WTC11 (cell line): Measurements from ENCODE around the gene SLC30A2. TPM values are rescaled to one million over a fixed set of nuclear protein-coding genes. Genes with fewer than 3 reads are reported as not detected.
A peak's percentile ranks its signal among the peaks of the same experiment; 100 is the strongest.

Source experiments
- ATAC-seq: fragments of 200-7000 bp; cut with Tn5 transposase; 2 replicates; pipeline ENCODE4 v1.10.0; 2021; ENCODE audit warnings: mild to moderate bottlenecking, moderate library complexity
- CTCF ChIA-PET: fragments of 300-600 bp; sonication (Branson Sonifier 250); formaldehyde crosslinking; loops from one replicate; lab custom pipeline; 2021; ENCODE audit warnings: antibody characterized with exemption; lab: Charles Lee
- POLR2A ChIA-PET: fragments of 350-600 bp; sonication (Branson Sonifier 250); formaldehyde crosslinking; loops from one replicate; lab custom pipeline; 2021; ENCODE audit warnings: antibody characterized with exemption; lab: Charles Lee
- DNase-seq: peaks from one replicate; pipeline ENCODE4 v3.0.0; 2021; ENCODE audit warnings: low spot score
- H3K27ac Mint-ChIP-seq: 2 replicates; pipeline ENCODE4 v1.8.0; 2021; ENCODE audit warnings: mixed read lengths
- H3K27me3 Mint-ChIP-seq: 2 replicates; pipeline ENCODE4 v1.8.0; 2021; ENCODE audit warnings: low read depth, mild to moderate bottlenecking, moderate library complexity, mixed read lengths
- H3K36me3 Mint-ChIP-seq: 2 replicates; pipeline ENCODE4 v1.8.0; 2021; ENCODE audit warnings: mixed read lengths
- H3K4me1 Mint-ChIP-seq: 2 replicates; pipeline ENCODE4 v1.8.0; 2022; ENCODE audit warnings: mixed read lengths
- H3K4me3 Mint-ChIP-seq: 2 replicates; pipeline ENCODE4 v1.8.0; 2021; ENCODE audit warnings: mild to moderate bottlenecking, moderate library complexity, mixed read lengths
- H3K9me3 Mint-ChIP-seq: 2 replicates; pipeline ENCODE4 v1.8.0; 2021; ENCODE audit warnings: mixed read lengths
- ATF1 ChIP-seq: sonication (generic); formaldehyde crosslinking; IDR thresholded peaks from 2 replicates; pipeline ENCODE4 v1.8.1; 2023; ENCODE audit warnings: mild to moderate bottlenecking, moderate library complexity, missing genetic modification reagents
- FOXJ3 ChIP-seq: sonication (generic); formaldehyde crosslinking; IDR thresholded peaks from 2 replicates; pipeline ENCODE4 v1.9.0; 2021; ENCODE audit warnings: missing genetic modification reagents, mild to moderate bottlenecking, borderline replicate concordance
- FOXK1 ChIP-seq: sonication (generic); formaldehyde crosslinking; IDR thresholded peaks from 2 replicates; pipeline ENCODE4 v1.8.0; 2022; ENCODE audit warnings: mild to moderate bottlenecking, moderate library complexity, missing genetic modification reagents
- GRHL2 ChIP-seq: fragments of 250-450 bp; sonication (Bioruptor Pico); IDR thresholded peaks from 2 replicates; pipeline ENCODE4 v1.8.0; 2022; ENCODE audit warnings: mild to moderate bottlenecking, moderate library complexity; ENCODE audit not compliant: insufficient replicate concordance, severe bottlenecking
- JAZF1 ChIP-seq: fragments of 250-450 bp; sonication (Bioruptor Pico); IDR thresholded peaks from 2 replicates; pipeline ENCODE4 v1.9.0; 2021; ENCODE audit warnings: moderate library complexity, mild to moderate bottlenecking, inconsistent platforms
- JUN ChIP-seq: sonication (generic); formaldehyde crosslinking; IDR thresholded peaks from 2 replicates; pipeline ENCODE4 v1.8.0; 2023; ENCODE audit warnings: mild to moderate bottlenecking, missing genetic modification reagents
- NFYB ChIP-seq: sonication (generic); formaldehyde crosslinking; conservative IDR thresholded peaks from 2 replicates; pipeline ENCODE4 v1.8.0; 2022; ENCODE audit warnings: low read depth, missing genetic modification reagents
- ZNF138 ChIP-seq: sonication (generic); formaldehyde crosslinking; conservative IDR thresholded peaks from 2 replicates; pipeline ENCODE4 v1.8.1; 2022; ENCODE audit warnings: mild to moderate bottlenecking, moderate library complexity, missing genetic modification reagents
- ZNF219 ChIP-seq: sonication (generic); formaldehyde crosslinking; IDR thresholded peaks from 2 replicates; pipeline ENCODE4 v1.8.0; 2023; ENCODE audit warnings: missing genetic modification reagents, mild to moderate bottlenecking, borderline replicate concordance
- ZNF423 ChIP-seq: fragments of 250-450 bp; sonication (Bioruptor Pico); IDR thresholded peaks from 2 replicates; pipeline ENCODE4 v2.1.2; 2022; ENCODE audit warnings: mild to moderate bottlenecking, moderate library complexity
- total RNA-seq: library from RNA; stranded (reverse); gene quantifications from 3 replicates; pipeline ENCODE4 v1.2.3, GENCODE V29; 2021
- TF ChIP-seq, protein P1 (sequence below): sonication (generic); formaldehyde crosslinking; IDR thresholded peaks from 2 replicates; pipeline ENCODE4 v1.8.0; 2022; ENCODE audit warnings: missing genetic modification reagents
- TF ChIP-seq, protein P2 (sequence below): fragments of 200-600 bp; IDR thresholded peaks from 2 replicates; pipeline ENCODE4 v1.8.0; 2022; ENCODE audit warnings: antibody characterized with exemption
- TF ChIP-seq, protein P3 (sequence below): fragments of 250-450 bp; sonication (Bioruptor Pico); IDR thresholded peaks from 2 replicates; pipeline ENCODE4 v1.9.0; 2021; ENCODE audit warnings: moderate library complexity, mild to moderate bottlenecking, inconsistent platforms, borderline replicate concordance
- TF ChIP-seq, protein P4 (sequence below): sonication (generic); formaldehyde crosslinking; IDR thresholded peaks from 2 replicates; pipeline ENCODE4 v1.8.1; 2022; ENCODE audit warnings: low read depth, mild to moderate bottlenecking, moderate library complexity, missing genetic modification reagents, borderline replicate concordance
- TF ChIP-seq, protein P5 (sequence below): sonication (generic); formaldehyde crosslinking; IDR thresholded peaks from 2 replicates; pipeline ENCODE4 v1.8.0; 2023; ENCODE audit warnings: missing genetic modification reagents
- TF ChIP-seq, protein P6 (sequence below): fragments of 250-450 bp; sonication (Bioruptor Pico); IDR thresholded peaks from 2 replicates; pipeline ENCODE4 v2.1.2; 2022; ENCODE audit warnings: mild to moderate bottlenecking, moderate library complexity
- TF ChIP-seq, protein P7 (sequence below): sonication (generic); formaldehyde crosslinking; conservative IDR thresholded peaks from 2 replicates; pipeline ENCODE4 v1.8.1; 2022; ENCODE audit warnings: mild to moderate bottlenecking, missing genetic modification reagents
- TF ChIP-seq, protein P8 (sequence below): sonication (generic); formaldehyde crosslinking; IDR thresholded peaks from 2 replicates; pipeline ENCODE4 v1.8.1; 2022; ENCODE audit warnings: low read depth, missing genetic modification reagents, borderline replicate concordance
- TF ChIP-seq, protein P9 (sequence below): sonication (generic); formaldehyde crosslinking; IDR thresholded peaks from 2 replicates; pipeline ENCODE4 v1.8.1; 2022; ENCODE audit warnings: mild to moderate bottlenecking, moderate library complexity, missing genetic modification reagents

Gene SLC30A2
- total RNA-seq, 1 experiment from 2014 or later, result 0.15 TPM

DNA sequence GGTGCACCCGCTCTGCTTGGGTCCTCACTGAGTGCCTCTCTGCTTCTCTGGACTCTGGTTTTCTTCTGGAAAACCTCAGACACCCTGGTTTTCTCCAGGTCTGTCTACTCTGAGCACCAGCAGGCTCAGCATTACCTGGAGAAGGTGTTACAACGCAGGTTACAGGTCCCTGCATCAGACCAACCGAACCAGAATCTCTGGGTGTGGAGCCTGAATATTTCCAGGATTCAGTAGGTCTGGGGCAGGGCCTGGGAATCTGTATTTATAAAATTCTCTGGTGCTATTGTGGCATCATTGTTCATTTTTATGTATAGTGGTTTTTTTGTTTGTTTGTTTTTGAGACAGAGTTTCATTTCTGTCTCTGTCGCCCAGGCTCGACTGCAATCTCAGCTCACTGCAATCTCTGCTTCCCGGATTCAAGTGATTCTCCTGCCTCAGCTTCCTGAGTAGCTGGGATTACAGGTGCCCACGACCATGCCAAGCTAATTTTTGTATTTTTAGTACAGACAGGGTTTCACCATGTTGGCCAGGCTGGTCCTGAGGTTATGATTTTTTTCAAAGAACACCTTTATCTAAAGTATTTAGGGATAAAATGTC lies 1.5 kb upstream of the SLC30A2 start:
- no peak for DNase-seq

More for the DNA sequence above, 1.5 kb upstream of the SLC30A2 start:
- Mint-ChIP-seq H3K27ac (no peak overlapping the region), H3K4me1 (peaks cover 3% of the 10 kb centered on the region), H3K9me3 (no peaks in the 10 kb centered on the region), H3K4me3 (peak overlapping the region; percentile 59; the same call in 1 of the 2 replicates), H3K36me3 (no peaks in the 10 kb centered on the region), H3K27me3 (peaks cover 94% of the 10 kb centered on the region)
- CTCF ChIA-PET, result interaction anchor here (0.7 to 3.5 kb wide), 2 partner anchors 98 to 1684 kb away, joined by 3 to 15 read pairs; no protein-coding TSS in a partner anchor
- no peak for TF ChIP-seq ATF1
- TF ChIP-seq NFYB (CRISPR knock-in tag), result no peak
- TF ChIP-seq, protein P1, sequence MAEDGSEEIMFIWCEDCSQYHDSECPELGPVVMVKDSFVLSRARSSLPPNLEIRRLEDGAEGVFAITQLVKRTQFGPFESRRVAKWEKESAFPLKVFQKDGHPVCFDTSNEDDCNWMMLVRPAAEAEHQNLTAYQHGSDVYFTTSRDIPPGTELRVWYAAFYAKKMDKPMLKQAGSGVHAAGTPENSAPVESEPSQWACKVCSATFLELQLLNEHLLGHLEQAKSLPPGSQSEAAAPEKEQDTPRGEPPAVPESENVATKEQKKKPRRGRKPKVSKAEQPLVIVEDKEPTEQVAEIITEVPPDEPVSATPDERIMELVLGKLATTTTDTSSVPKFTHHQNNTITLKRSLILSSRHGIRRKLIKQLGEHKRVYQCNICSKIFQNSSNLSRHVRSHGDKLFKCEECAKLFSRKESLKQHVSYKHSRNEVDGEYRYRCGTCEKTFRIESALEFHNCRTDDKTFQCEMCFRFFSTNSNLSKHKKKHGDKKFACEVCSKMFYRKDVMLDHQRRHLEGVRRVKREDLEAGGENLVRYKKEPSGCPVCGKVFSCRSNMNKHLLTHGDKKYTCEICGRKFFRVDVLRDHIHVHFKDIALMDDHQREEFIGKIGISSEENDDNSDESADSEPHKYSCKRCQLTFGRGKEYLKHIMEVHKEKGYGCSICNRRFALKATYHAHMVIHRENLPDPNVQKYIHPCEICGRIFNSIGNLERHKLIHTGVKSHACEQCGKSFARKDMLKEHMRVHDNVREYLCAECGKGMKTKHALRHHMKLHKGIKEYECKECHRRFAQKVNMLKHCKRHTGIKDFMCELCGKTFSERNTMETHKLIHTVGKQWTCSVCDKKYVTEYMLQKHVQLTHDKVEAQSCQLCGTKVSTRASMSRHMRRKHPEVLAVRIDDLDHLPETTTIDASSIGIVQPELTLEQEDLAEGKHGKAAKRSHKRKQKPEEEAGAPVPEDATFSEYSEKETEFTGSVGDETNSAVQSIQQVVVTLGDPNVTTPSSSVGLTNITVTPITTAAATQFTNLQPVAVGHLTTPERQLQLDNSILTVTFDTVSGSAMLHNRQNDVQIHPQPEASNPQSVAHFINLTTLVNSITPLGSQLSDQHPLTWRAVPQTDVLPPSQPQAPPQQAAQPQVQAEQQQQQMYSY (CRISPR knock-in tag), result no peak
- TF ChIP-seq, protein P2, sequence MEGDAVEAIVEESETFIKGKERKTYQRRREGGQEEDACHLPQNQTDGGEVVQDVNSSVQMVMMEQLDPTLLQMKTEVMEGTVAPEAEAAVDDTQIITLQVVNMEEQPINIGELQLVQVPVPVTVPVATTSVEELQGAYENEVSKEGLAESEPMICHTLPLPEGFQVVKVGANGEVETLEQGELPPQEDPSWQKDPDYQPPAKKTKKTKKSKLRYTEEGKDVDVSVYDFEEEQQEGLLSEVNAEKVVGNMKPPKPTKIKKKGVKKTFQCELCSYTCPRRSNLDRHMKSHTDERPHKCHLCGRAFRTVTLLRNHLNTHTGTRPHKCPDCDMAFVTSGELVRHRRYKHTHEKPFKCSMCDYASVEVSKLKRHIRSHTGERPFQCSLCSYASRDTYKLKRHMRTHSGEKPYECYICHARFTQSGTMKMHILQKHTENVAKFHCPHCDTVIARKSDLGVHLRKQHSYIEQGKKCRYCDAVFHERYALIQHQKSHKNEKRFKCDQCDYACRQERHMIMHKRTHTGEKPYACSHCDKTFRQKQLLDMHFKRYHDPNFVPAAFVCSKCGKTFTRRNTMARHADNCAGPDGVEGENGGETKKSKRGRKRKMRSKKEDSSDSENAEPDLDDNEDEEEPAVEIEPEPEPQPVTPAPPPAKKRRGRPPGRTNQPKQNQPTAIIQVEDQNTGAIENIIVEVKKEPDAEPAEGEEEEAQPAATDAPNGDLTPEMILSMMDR, result no peak
- no peak for TF ChIP-seq ZNF219
- TF ChIP-seq JAZF1 (CRISPR knock-in tag), result no peak
- TF ChIP-seq FOXK1 (CRISPR knock-in tag), result no peak
- TF ChIP-seq JUN (CRISPR knock-in tag), result no peak
- TF ChIP-seq ZNF423 (CRISPR knock-in tag), result no peak
- TF ChIP-seq, protein P3, sequence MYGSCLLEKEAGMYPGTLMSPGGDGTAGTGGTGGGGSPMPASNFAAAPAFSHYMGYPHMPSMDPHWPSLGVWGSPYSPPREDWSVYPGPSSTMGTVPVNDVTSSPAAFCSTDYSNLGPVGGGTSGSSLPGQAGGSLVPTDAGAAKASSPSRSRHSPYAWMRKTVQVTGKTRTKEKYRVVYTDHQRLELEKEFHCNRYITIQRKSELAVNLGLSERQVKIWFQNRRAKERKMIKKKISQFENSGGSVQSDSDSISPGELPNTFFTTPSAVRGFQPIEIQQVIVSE (CRISPR knock-in tag), result no peak
- no peak for TF ChIP-seq FOXJ3 (CRISPR knock-in tag)
- TF ChIP-seq, protein P4, sequence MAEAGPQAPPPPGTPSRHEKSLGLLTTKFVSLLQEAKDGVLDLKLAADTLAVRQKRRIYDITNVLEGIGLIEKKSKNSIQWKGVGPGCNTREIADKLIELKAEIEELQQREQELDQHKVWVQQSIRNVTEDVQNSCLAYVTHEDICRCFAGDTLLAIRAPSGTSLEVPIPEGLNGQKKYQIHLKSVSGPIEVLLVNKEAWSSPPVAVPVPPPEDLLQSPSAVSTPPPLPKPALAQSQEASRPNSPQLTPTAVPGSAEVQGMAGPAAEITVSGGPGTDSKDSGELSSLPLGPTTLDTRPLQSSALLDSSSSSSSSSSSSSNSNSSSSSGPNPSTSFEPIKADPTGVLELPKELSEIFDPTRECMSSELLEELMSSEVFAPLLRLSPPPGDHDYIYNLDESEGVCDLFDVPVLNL (CRISPR knock-in tag), result no peak
- TF ChIP-seq, protein P5, sequence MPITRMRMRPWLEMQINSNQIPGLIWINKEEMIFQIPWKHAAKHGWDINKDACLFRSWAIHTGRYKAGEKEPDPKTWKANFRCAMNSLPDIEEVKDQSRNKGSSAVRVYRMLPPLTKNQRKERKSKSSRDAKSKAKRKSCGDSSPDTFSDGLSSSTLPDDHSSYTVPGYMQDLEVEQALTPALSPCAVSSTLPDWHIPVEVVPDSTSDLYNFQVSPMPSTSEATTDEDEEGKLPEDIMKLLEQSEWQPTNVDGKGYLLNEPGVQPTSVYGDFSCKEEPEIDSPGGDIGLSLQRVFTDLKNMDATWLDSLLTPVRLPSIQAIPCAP, result no peak
- TF ChIP-seq, protein P6, sequence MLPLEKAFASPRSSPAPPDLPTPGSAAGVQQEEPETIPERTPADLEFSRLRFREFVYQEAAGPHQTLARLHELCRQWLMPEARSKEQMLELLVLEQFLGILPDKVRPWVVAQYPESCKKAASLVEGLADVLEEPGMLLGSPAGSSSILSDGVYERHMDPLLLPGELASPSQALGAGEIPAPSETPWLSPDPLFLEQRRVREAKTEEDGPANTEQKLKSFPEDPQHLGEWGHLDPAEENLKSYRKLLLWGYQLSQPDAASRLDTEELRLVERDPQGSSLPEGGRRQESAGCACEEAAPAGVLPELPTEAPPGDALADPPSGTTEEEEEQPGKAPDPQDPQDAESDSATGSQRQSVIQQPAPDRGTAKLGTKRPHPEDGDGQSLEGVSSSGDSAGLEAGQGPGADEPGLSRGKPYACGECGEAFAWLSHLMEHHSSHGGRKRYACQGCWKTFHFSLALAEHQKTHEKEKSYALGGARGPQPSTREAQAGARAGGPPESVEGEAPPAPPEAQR (CRISPR knock-in tag), result no peak
- TF ChIP-seq, protein P7, sequence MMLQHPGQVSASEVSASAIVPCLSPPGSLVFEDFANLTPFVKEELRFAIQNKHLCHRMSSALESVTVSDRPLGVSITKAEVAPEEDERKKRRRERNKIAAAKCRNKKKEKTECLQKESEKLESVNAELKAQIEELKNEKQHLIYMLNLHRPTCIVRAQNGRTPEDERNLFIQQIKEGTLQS, result no peak
- TF ChIP-seq GRHL2 (CRISPR knock-in tag), result no peak
- no peak for TF ChIP-seq ZNF138 (CRISPR knock-in tag)
- TF ChIP-seq, protein P8, sequence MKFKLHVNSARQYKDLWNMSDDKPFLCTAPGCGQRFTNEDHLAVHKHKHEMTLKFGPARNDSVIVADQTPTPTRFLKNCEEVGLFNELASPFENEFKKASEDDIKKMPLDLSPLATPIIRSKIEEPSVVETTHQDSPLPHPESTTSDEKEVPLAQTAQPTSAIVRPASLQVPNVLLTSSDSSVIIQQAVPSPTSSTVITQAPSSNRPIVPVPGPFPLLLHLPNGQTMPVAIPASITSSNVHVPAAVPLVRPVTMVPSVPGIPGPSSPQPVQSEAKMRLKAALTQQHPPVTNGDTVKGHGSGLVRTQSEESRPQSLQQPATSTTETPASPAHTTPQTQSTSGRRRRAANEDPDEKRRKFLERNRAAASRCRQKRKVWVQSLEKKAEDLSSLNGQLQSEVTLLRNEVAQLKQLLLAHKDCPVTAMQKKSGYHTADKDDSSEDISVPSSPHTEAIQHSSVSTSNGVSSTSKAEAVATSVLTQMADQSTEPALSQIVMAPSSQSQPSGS (CRISPR knock-in tag), result no peak
- TF ChIP-seq, protein P9, sequence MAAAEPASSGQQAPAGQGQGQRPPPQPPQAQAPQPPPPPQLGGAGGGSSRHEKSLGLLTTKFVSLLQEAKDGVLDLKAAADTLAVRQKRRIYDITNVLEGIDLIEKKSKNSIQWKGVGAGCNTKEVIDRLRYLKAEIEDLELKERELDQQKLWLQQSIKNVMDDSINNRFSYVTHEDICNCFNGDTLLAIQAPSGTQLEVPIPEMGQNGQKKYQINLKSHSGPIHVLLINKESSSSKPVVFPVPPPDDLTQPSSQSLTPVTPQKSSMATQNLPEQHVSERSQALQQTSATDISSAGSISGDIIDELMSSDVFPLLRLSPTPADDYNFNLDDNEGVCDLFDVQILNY, result no peak
- ATAC-seq, result no peak
- POLR2A ChIA-PET, result interaction anchor here (0.7 kb wide), 1 partner anchor 27 kb away, joined by 3 read pairs; no protein-coding TSS in a partner anchor
